CD14-positive monocyte (primary cell): ENCODE measurements around the gene EIF4A2. TPM values are rescaled to one million over a fixed set of nuclear protein-coding genes. Genes with fewer than 3 reads are reported as not detected.
A peak's percentile ranks its signal among the peaks of the same experiment; 100 is the strongest.

Experiments
- DNase-seq, 3 donors: peaks; one replicate each; pipeline ENCODE4 v3.0.0-alpha.2; 2011 to 2022
- H2AFZ ChIP-seq: 2 replicates; pipeline ENCODE4 v1.6.0; 2012; ENCODE audit warnings: mild to moderate bottlenecking, low read depth, low read length, inconsistent platforms; ENCODE audit not compliant: insufficient read depth, poor library complexity, severe bottlenecking
- H3K27ac ChIP-seq, 2 donors: 1 replicate in 1 of 2; 2 replicates in 1 of 2; pipeline ENCODE4 v1.5.1; 2012 to 2013; ENCODE audit warnings: low read length in 2 of 2, control low read depth in 1 of 2, inconsistent platforms in 1 of 2, low read depth in 1 of 2, mild to moderate bottlenecking in 1 of 2
- H3K27me3 ChIP-seq, 2 donors: one replicate each; pipeline versions ENCODE4 v1.6.0 to v1.6.1; 2011 to 2013; ENCODE audit warnings: low read length in 2 of 2; ENCODE audit not compliant: control insufficient read depth in 2 of 2, insufficient read depth in 2 of 2
- H3K36me3 ChIP-seq, 2 donors: replicated peaks in 1 of 2; 1 replicate in 1 of 2; 2 replicates in 1 of 2; pipeline versions ENCODE4 v1.5.1 to v1.6.1; 2012 to 2013; ENCODE audit warnings: low read length in 2 of 2, control low read depth in 1 of 2, inconsistent platforms in 1 of 2, mild to moderate bottlenecking in 1 of 2; ENCODE audit not compliant: insufficient read depth in 2 of 2, control insufficient read depth in 1 of 2
- H3K4me1 ChIP-seq, 2 donors: 1 replicate in 1 of 2; 2 replicates in 1 of 2; pipeline versions ENCODE4 v1.5.1 to v1.6.1; 2012 to 2013; ENCODE audit warnings: low read length in 2 of 2, control low read depth in 1 of 2, inconsistent platforms in 1 of 2, mild to moderate bottlenecking in 1 of 2, moderate library complexity in 1 of 2; ENCODE audit not compliant: insufficient read depth in 2 of 2, control insufficient read depth in 1 of 2
- H3K4me2 ChIP-seq: replicated peaks from 2 replicates; pipeline ENCODE3; 2012; ENCODE audit warnings: low read length, moderate library complexity, mild to moderate bottlenecking; ENCODE audit not compliant: poor library complexity, severe bottlenecking; ENCODE audit errors: extremely low read depth
- H3K4me3 ChIP-seq, 3 experiments: fragments of 200-600 bp in 1 of 3; sonication (generic) in 1 of 3; replicated peaks in 1 of 3; 1 replicate in 2 of 3; 2 replicates in 1 of 3; pipeline ENCODE4 v1.5.1; 2011 to 2013; ENCODE audit warnings: low read length in 3 of 3, mild to moderate bottlenecking in 3 of 3, control low read depth in 2 of 3, low read depth in 2 of 3, inconsistent platforms in 1 of 3, moderate library complexity in 1 of 3
- H3K79me2 ChIP-seq: 2 replicates; pipeline ENCODE4 v1.6.0; 2012; ENCODE audit warnings: mild to moderate bottlenecking, control low read depth, inconsistent platforms, low read length, moderate library complexity; ENCODE audit not compliant: insufficient read depth
- H3K9ac ChIP-seq: 2 replicates; pipeline ENCODE4 v1.6.0; 2017; ENCODE audit warnings: low read length, mild to moderate bottlenecking; ENCODE audit not compliant: insufficient read depth, poor library complexity, severe bottlenecking
- H3K9me3 ChIP-seq, 2 donors: replicated peaks in 1 of 2; 1 replicate in 1 of 2; 2 replicates in 1 of 2; pipeline versions ENCODE4 v1.5.1 to v1.6.1; 2012 to 2013; ENCODE audit warnings: low read length in 2 of 2, control low read depth in 1 of 2; ENCODE audit not compliant: control insufficient read depth in 1 of 2, insufficient read depth in 1 of 2
- H4K20me1 ChIP-seq: 2 replicates; pipeline ENCODE4 v1.6.0; 2012; ENCODE audit warnings: mild to moderate bottlenecking, low read length, control low read depth, moderate library complexity; ENCODE audit not compliant: insufficient read depth
- H3K27ac Mint-ChIP-seq, 7 donors: one replicate each; pipeline ENCODE4 v1.8.0; 2020; ENCODE audit warnings: mild to moderate bottlenecking in 7 of 7, mixed read lengths in 7 of 7, moderate library complexity in 6 of 7, inconsistent platforms in 2 of 7
- H3K27me3 Mint-ChIP-seq, 3 donors: one replicate each; pipeline ENCODE4 v1.8.0; 2021 to 2022; ENCODE audit warnings: low read depth in 3 of 3, mild to moderate bottlenecking in 3 of 3, mixed read lengths in 3 of 3, moderate library complexity in 3 of 3, inconsistent platforms in 1 of 3
- H3K36me3 Mint-ChIP-seq, 2 donors: one replicate each; pipeline ENCODE4 v1.8.0; 2020; ENCODE audit warnings: mixed read lengths in 2 of 2, inconsistent platforms in 1 of 2, mild to moderate bottlenecking in 1 of 2
- H3K4me1 Mint-ChIP-seq: one replicate; pipeline ENCODE4 v1.8.0; 2020; ENCODE audit warnings: mild to moderate bottlenecking, mixed read lengths
- H3K4me3 Mint-ChIP-seq, 2 donors: one replicate each; pipeline ENCODE4 v1.8.0; 2020; ENCODE audit warnings: mild to moderate bottlenecking in 2 of 2, mixed read lengths in 2 of 2, moderate library complexity in 1 of 2
- H3K9me3 Mint-ChIP-seq, 7 donors: one replicate each; pipeline ENCODE4 v1.8.0; 2020 to 2022; ENCODE audit warnings: mixed read lengths in 7 of 7, mild to moderate bottlenecking in 6 of 7, moderate library complexity in 6 of 7, inconsistent platforms in 2 of 7
- CTCF ChIP-seq: fragments of 200-600 bp; IDR thresholded peaks from one replicate; pipeline ENCODE4 v1.8.0; 2022; ENCODE audit warnings: antibody characterized with exemption, mild to moderate bottlenecking
- WGBS: methylation state at CpG from one replicate; pipeline ENCODE4 v1.1.5; 2013; ENCODE audit warnings: missing lambda C conversion rate; ENCODE audit not compliant: insufficient coverage; 5-methylcytosine and 5-hydroxymethylcytosine counted together
- intact Hi-C, 2 donors: fragments of 100-400 bp; cut with micrococcal nuclease; formaldehyde crosslinking; loops; one replicate each; pipeline versions ENCODE4 v1.15.0 to v1.15.1; 2023
- polyA plus RNA-seq, 3 donors: library from polyadenylated mRNA; depleted of rRNA in 1 of 3; unstranded in 2 of 3; stranded (reverse) in 1 of 3; fragments of 300-500 nt in 2 of 3; fragments of >200 nt in 1 of 3; fragmentation: Illumina TruSeq in 2 of 3; gene quantifications; 1 replicate in 2 of 3; 2 replicates in 1 of 3; pipeline ENCODE4 v1.2.3, GENCODE V29; 2012 to 2021

EIF4A2 gene
- polyA plus RNA-seq, 3 donors: 67.0 to 405 (median 73.0) TPM

DNA sequence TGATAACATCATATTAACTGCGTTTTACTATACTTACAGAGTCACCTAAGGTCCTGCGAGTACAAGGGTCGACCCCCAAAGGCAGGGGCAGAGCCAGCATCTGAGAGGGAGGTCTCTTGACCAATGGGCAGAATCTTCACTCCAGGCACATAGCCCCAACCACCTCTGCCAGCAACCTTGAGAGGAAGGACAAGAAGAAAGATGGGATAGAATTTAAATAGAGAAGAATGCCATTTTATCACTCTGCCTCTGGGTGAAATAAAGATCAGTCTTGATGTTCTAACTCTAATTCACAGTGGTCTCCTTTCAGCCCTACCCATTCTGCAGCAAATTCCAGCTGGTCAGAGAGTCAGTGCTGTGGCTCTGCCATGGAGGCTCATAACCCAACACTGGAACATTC, 39.7 kb upstream of the EIF4A2 start:
- peaks cover 0 to 3% of the 10 kb centered on the region in 2 donors for H3K4me1 ChIP-seq
- no peak for TF ChIP-seq CTCF
- no peak overlapping the region for H3K9ac ChIP-seq
- whole genome bisulfite sequencing: no CpG with 5 or more reads among the region's 3 CpGs
- no peaks in the 10 kb centered on the region for H3K36me3 ChIP-seq
- H3K27me3 Mint-ChIP-seq: peaks cover 1 to 6% (median 1%) of the 10 kb centered on the region in 3 donors
- H3K27me3 ChIP-seq: no peaks in the 10 kb centered on the region
- no peaks in the 10 kb centered on the region for H3K36me3 Mint-ChIP-seq
- no peak overlapping the region for H2AFZ ChIP-seq
- no peak overlapping the region for H3K27ac ChIP-seq
- no peak for DNase-seq
- no peak overlapping the region for H3K4me3 Mint-ChIP-seq
- no peaks in the 10 kb centered on the region for H3K79me2 ChIP-seq
- H3K27ac Mint-ChIP-seq: peak overlapping the region in 1 of 7 donors; percentile 67
- H3K4me3 ChIP-seq: no peak overlapping the region
- no peaks in the 10 kb centered on the region for H4K20me1 ChIP-seq
- no peak overlapping the region for H3K4me2 ChIP-seq
- H3K9me3 ChIP-seq: no peaks in the 10 kb centered on the region
- intact Hi-C loops: no loop called here
- H3K4me1 Mint-ChIP-seq: peaks cover 8% of the 10 kb centered on the region
- peaks cover 0 to 3% (median 0%) of the 10 kb centered on the region in 7 donors for H3K9me3 Mint-ChIP-seq

- H3K27ac Mint-ChIP-seq: peak overlapping the region; percentile 13 to 90 (median 47)
- H3K36me3 Mint-ChIP-seq: no peaks in the 10 kb centered on the region
- Histone ChIP-seq H3K79me2 (no peaks in the 10 kb centered on the region), H4K20me1 (no peaks in the 10 kb centered on the region), H2AFZ (peak overlapping the region; percentile 70), H3K4me2 (peak overlapping the region; percentile 8), H3K4me3 (peak overlapping the region in 1 of 3 experiments; percentile 44), H3K36me3 (no peaks in the 10 kb centered on the region), H3K27ac (peak overlapping the region in 1 of 2 donors; percentile 51), H3K9ac (no peak overlapping the region), H3K4me1 (peaks cover 0 to 3% of the 10 kb centered on the region in 2 donors), H3K27me3 (no peaks in the 10 kb centered on the region), H3K9me3 (no peaks in the 10 kb centered on the region)
- 4% methylated on average over 6 of the region's 10 CpGs for WGBS
- H3K9me3 Mint-ChIP-seq: peaks cover 0 to 3% (median 0%) of the 10 kb centered on the region in 7 donors
- no peak for TF ChIP-seq CTCF
- peaks cover 2 to 6% (median 5%) of the 10 kb centered on the region in 3 donors for H3K27me3 Mint-ChIP-seq
- H3K4me3 Mint-ChIP-seq: peak overlapping the region; percentile 40 to 81
- peaks cover 8% of the 10 kb centered on the region for H3K4me1 Mint-ChIP-seq
- intact Hi-C loops: no loop called here
- DNase-seq: peak; percentile 60 to 68 (median 63)
Measured at GRCh38 chr3:186746008-186746407, 37.4 kb upstream of the EIF4A2 start.
